Stimulated activated CD4-positive, alpha-beta T cell treated with anti-CD3 and anti-CD28 coated beads, Interleukin-12 subunit alpha, Interleukin-12 subunit beta, amount 100 ng/mL, for 48 hours (primary cell): ENCODE results near the gene AGMO.

Experiments used
- DNase-seq, 3 donors: peaks; one replicate each; pipeline ENCODE4 v3.0.0-alpha.2; 2020; ENCODE audit warnings: low read depth in 2 of 3, low spot score in 1 of 3

AGMO gene

GRCh38 chr7:15245831-15246230 lies 316.0 kb downstream of the AGMO start:
- no peak for DNase-seq

DNA sequence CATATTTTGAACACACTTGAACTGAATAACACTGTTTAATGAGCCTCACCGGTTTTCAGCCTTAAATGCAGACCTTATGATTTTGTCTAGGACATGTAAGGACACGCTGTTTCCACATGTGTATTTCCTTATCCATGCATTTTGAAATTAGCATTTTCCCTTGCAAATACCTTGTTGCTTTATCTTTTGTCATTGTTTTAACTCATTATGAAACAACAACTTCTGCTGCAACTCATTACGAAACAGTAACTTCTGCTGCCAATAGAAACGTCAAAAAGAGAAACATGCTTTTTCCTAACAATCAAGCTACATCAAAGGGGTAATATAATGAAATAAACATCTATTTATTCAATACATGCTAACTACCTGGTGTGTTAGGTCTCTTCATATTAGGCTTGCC lies 322.0 kb downstream of the AGMO start:
- no peak for DNase-seq

GRCh38 chr7:15236952-15237351 lies 324.9 kb downstream of the AGMO start:
- DNase-seq, result no peak

DNA sequence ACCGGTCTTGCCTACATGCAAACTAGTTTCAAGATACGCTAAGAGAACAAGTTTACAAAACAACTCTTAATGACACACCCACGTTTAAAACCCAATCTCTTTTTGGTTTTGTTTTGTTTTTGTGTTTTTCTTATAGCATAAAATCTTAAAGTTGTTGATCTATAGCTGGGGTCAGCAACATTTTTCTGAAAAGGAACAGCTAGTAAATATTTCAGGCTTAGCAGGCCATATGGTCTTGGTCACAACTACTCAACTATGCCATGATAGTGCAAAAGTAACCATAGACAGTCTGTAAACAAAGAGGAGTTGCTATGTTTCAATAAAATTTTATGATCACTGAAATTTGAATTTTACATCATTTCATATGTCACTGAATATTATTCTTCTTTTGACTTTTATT lies 327.4 kb downstream of the AGMO start:
- DNase-seq, result no peak

- no peak for DNase-seq
Measured at GRCh38 chr7:15228831-15229230, 333.0 kb downstream of the AGMO start.

DNA sequence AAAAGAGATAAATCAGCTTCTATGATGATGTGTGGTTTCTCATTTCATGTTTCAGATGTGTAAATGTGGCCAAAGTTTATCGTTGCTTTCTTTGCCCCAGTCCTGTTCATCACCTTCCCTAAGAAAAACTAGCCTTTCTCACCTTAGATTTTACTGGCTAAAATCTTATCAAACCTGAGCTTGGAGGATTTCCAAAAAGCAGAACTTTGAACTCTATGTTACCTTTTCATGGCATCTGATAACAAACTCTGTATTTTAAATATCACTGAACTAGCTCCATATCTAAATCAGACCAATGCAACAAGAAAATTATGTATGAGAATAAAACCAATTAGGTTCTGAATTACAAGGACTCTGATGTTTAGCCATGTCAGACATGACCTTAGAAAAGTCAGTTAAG lies 335.8 kb downstream of the AGMO start:
- DNase-seq, result no peak

- DNase-seq, result no peak
Measured at GRCh38 chr7:15219758-15220157, 342.1 kb downstream of the AGMO start.

GRCh38 chr7:15218261-15218660 lies 343.6 kb downstream of the AGMO start:
- DNase-seq, result no peak

- no peak for DNase-seq
Measured at GRCh38 chr7:15215616-15216015, 346.2 kb downstream of the AGMO start.

DNA sequence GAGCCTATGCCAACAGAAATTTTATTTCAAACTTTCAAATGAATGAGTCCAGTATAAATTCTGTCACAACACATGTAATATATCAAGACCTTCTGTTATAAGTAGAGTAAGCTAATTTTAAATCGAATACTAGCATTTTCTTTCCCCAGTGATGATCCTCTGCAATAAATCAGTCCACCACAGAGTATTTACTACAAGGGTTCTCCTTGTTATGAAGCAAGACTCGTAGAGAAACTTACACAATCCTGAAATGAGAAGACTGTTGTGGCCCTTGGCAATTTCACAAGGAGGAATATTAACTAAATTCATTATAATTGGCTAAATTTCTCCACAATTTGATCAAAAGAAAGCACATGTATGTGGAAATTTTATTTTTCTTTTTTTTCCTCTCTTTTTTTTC lies 346.8 kb downstream of the AGMO start:
- no peak for DNase-seq

GRCh38 chr7:15213093-15213492 lies 348.7 kb downstream of the AGMO start:
- no peak for DNase-seq

GRCh38 chr7:15209429-15209828 lies 352.4 kb downstream of the AGMO start:
- DNase-seq, result no peak

- no peak for DNase-seq
Measured at GRCh38 chr7:15204421-15204820, 357.4 kb downstream of the AGMO start.

- no peak for DNase-seq
Measured at GRCh38 chr7:15199482-15199881, 362.3 kb downstream of the AGMO start.

GRCh38 chr7:15197042-15197977 lies 364.5 kb downstream of the AGMO start:
- DNase-seq, result no peak

DNA sequence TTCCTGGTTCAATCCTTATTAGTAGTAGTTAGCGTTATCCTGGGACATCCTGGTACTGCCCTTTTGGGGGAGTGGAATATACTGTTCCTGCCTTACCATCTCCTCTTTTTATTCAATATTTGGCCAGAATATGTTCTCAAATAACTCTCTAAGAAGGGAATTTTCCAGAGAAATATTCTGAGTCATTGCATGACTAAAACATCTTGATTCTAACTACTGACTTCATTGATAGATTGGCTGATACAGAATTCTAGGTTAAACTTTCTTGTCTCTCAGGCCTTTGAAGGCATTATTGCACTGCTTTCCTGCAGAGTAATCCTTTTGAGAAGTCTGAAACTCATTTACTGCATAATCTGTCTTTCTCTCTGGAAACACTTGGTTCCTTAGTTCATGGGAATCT lies 383.8 kb downstream of the AGMO start:
- no peak for DNase-seq

DNA sequence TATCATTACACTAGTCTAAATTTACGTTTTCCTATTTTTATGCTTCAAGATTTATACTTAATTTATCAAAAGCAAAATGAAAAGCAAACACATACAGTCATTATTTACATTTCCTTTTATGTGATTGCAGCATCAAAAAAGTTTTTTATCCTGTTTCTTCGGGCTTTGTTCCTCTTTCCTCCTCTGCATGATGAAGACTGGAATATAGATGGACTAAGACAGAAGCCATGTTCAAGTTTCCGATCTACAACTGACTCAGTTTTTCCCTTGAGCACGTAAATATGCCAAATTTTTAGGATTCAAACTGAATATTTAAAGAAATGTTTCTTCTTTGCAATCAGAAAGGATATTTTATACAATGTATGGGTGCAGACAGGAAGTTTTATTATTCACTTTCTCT lies 385.7 kb downstream of the AGMO start:
- no peak for DNase-seq

DNA sequence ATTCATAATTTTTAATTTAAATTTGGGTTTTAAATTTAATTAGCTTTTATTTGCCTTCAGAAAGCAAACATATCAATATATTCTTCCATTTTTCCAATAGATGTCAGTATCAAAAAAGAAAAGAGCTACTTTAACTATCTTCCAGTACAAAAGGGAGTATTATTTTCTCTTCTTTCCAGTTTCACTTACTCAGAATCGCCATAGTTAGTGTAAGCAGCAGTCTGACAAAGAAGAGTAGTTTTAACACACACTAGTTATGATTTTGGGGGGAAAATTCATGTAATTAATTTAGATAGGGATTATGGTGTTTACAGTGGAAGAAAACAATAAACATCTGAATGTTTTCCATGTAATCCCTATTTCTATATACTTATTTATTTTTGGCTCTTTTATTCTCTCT lies 386.7 kb downstream of the AGMO start:
- DNase-seq, result no peak

DNA sequence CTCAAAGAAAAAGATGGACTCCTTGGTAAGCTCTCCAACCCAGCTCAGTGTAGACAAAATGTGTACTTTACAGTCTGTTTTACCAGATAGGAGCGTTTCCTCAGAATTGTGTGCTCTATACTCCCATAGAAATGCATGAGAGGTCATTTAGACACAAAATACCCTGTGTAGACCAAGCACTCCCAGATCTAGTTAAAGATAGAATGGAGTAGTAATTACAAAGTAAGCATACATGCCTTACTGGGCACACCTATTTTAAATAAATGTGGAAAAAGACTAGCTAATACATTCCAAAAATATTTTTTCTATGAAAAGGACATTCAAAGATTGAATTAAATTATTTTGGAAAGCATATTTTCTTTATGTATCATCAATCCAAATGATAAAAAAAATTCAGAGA lies 387.3 kb downstream of the AGMO start:
- DNase-seq, result no peak

- DNase-seq, result no peak
Measured at GRCh38 chr7:15168489-15168888, 393.3 kb downstream of the AGMO start.

DNA sequence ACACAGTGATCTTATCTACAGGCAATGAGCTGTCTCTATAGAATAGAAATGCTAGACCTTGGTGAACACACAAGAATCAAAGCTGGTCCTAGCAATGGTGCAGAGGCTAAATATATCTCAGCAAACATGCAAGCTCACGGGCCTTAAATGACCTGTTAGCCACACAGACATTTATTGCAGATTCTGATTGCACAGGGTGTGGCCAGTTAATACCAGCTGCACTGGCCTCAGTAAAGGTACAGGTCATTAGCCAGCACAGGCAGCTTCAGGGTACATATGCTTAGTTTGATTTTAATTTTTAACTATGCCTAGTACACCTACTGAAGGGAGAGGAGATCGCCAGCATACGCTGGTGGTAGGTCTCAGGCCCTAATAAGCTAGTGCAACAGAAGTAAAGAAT lies 393.9 kb downstream of the AGMO start:
- no peak for DNase-seq

- DNase-seq, result no peak
Measured at GRCh38 chr7:15166620-15167019, 395.2 kb downstream of the AGMO start.

DNA sequence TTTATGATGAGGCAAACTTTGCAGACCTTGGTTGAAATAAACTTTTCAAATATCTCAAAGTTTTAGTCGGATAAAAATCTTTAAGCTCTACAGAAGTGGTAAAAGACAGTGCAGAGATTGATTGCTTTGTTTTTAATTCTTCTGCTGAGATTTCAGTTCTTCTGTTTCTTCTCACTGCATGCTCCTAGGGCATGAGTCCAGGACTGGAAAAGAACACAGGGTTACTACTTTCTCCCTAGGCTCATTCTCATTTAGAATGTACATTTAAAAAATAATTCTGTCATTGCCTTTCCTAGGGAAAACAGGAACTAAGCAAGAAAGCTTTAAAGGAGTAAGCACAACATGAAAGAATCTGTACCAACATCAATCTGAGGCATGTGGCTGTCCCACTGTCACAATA lies 402.6 kb downstream of the AGMO start:
- no peak for DNase-seq
